Measurements from ENCODE around the gene NKD1. TPM values are rescaled to one million over a fixed set of nuclear protein-coding genes. Genes with fewer than 3 reads are reported as not detected.

The NKD1 gene
- total and polyA plus RNA-seq, 2 of the 8 experiments (the other 6 are each of a cell fraction or from before 2014, with no cell fraction given): 0.70 to 4.5 TPM

DNA sequence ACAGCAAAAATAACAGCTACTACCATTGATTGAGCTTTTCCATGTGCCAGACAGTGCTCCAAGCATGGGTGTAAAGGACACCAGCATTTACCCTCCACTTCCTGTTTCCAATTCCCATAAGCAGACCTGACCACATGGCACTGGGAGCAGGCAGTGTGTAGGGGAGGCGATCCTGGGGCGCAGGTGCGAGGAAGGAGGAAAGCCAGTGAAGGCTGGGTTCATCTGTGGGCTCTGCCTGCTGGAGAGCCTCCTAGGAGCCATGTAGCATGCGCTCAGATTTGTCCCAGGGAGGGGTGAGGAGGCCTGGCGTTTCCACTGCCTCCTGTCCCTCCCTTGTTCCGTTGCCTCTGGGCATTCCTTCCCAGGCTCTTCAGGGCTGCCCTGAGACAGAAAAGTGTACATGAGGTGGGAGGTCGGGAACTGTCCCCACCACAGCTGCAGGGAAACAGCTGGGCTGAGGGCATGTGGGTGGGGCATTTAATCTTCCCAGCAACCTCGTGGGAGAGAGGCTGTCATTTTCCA, 76.3 kb downstream of the NKD1 start:
- Histone ChIP-seq H3K4me3 (ENCODE audit: extremely low read depth in 1 of 4, insufficient read depth in 2 of 4, low read depth in 3 of 4, low read length in 4 of 4) (no peak overlapping the region), H3K9ac (replicated peaks in 1 of 4; ENCODE audit: extremely low read depth in 1 of 4, low read depth in 3 of 4, low read length in 3 of 4) (no peak overlapping the region), H3K23me2 (ENCODE audit: low read depth, low read length) (no peaks in the 10 kb centered on the region), H3K4ac (replicated peaks; ENCODE audit: insufficient read length, low read depth, low read length) (no peak overlapping the region), H4K20me1 (replicated peaks in 1 of 2; ENCODE audit: control insufficient read depth in 1 of 2, insufficient read depth in 2 of 2, low read length in 2 of 2) (no peaks in the 10 kb centered on the region), H2BK120ac (replicated peaks; ENCODE audit: low read depth, low read length) (no peak overlapping the region), H3K23ac (ENCODE audit: insufficient read length) (no peak overlapping the region), H2AFZ (ENCODE audit: low read length) (no peak overlapping the region), H4K91ac (replicated peaks; ENCODE audit: insufficient read length, low read length) (no peak overlapping the region), H3K56ac (replicated peaks; ENCODE audit: insufficient read length, low read depth, low read length) (no peak overlapping the region), H3K27me3 (replicated peaks in 1 of 4; ENCODE audit: control insufficient read depth in 3 of 4, extremely low read depth in 1 of 4, insufficient read depth in 3 of 4, low read length in 3 of 4) (no peaks in the 10 kb centered on the region), H2BK5ac (ENCODE audit: low read depth, low read length) (no peak overlapping the region), H3K27ac (ENCODE audit: low read depth, low read length) (no peak overlapping the region), H3K4me2 (ENCODE audit: insufficient read depth in 1 of 2, low read depth in 2 of 2, low read length in 2 of 2) (no peak overlapping the region), H2AK5ac (ENCODE audit: low read depth, low read length) (no peak overlapping the region), H3K18ac (ENCODE audit: extremely low read depth, low read length) (no peak overlapping the region), H3K9me3 (ENCODE audit: insufficient read depth in 2 of 2, low read depth in 1 of 2, low read length in 1 of 2) (no peaks in the 10 kb centered on the region), H4K5ac (ENCODE audit: insufficient read length, low read depth, low read length) (no peak overlapping the region), H2BK20ac (ENCODE audit: low read length) (no peak overlapping the region), H3K79me1 (ENCODE audit: low read depth, low read length) (no peaks in the 10 kb centered on the region), H3K79me2 (ENCODE audit: control insufficient read depth in 1 of 2, insufficient read depth in 2 of 2, low read length in 2 of 2) (no peaks in the 10 kb centered on the region), H3K4me1 (replicated peaks in 1 of 4; ENCODE audit: control insufficient read depth in 3 of 4, insufficient read depth in 4 of 4, low read length in 3 of 4) (no peaks in the 10 kb centered on the region), H2BK12ac (ENCODE audit: low read depth, low read length) (no peak overlapping the region), H3K36me3 (ENCODE audit: control insufficient read depth in 2 of 4, insufficient read depth in 4 of 4, low read length in 3 of 4) (no peaks in the 10 kb centered on the region), H2BK15ac (ENCODE audit: low read length) (no peak overlapping the region), H3K14ac (ENCODE audit: insufficient read length) (no peak overlapping the region), H4K8ac (ENCODE audit: extremely low read depth, insufficient read depth, low read length) (no peak overlapping the region)
- CTCF ChIA-PET (ENCODE audit: partially characterized antibody): interaction anchor here (1.0 to 4.7 kb wide), 6 partner anchors 10 to 182 kb away, joined by 3 to 30 read pairs (median 5); no protein-coding TSS in a partner anchor
- DNase-seq (ENCODE audit: low read depth in 1 of 2, low spot score in 2 of 2) (no peak), FAIRE-seq (no peak)
- POLR2A ChIA-PET (ENCODE audit: partially characterized antibody): no interaction called here
- 91% methylated on average over 8 of the region's 8 CpGs; no CpG with 5 or more reads in 1 of the 2 experiments for WGBS, 2 experiments (ENCODE audit: extremely low coverage in 1 of 2, insufficient coverage in 1 of 2, insufficient read length in 1 of 2, insufficient replicate concordance in 2 of 2, low coverage in 1 of 2, low lambda C conversion rate in 2 of 2, missing lambda C conversion rate in 1 of 2)
- TF ChIP-seq CHD2 (IDR thresholded peaks at IDR 0.05; ENCODE audit: low read length) (no peak), TEAD4 (IDR thresholded peaks at IDR 0.05; ENCODE audit: low read depth, low read length) (no peak), YY1 (IDR thresholded peaks at IDR 0.05; ENCODE audit: low read depth, low read length) (no peak), POLR2A (IDR thresholded peaks at IDR 0.05; ENCODE audit: control extremely low read depth in 1 of 2, low read depth in 2 of 2, low read length in 2 of 2) (no peak), NANOG (IDR thresholded peaks at IDR 0.05; ENCODE audit: insufficient read depth, low read depth, low read length, poor library complexity, severe bottlenecking) (no peak), BRCA1 (IDR thresholded peaks at IDR 0.05; ENCODE audit: low read depth, low read length) (no peak)

All from H1 (cell line).